HepG2 (cell line): ENCODE results near the gene TRAPPC5. TPM values are rescaled to one million over a fixed set of nuclear protein-coding genes. Genes with fewer than 3 reads are reported as not detected.

ENCODE experiments used
- HNRNPL ChIP-seq: fragments of 200-400 bp; formaldehyde crosslinking; IDR thresholded peaks from 2 replicates; pipeline ENCODE4 v1.6.1; 2017; ENCODE audit warnings: mild to moderate bottlenecking, low read depth, low read length
- HOXA5 ChIP-seq: sonication (generic); formaldehyde crosslinking; IDR thresholded peaks from 2 replicates; pipeline ENCODE4 v1.4.0; 2020; ENCODE audit warnings: missing genetic modification reagents
- MATR3 ChIP-seq: sonication (generic); formaldehyde crosslinking; IDR thresholded peaks from 2 replicates; pipeline ENCODE4 v1.4.0; 2020; ENCODE audit warnings: missing genetic modification reagents
- MED8 ChIP-seq: sonication (generic); formaldehyde crosslinking; IDR thresholded peaks from 2 replicates; pipeline ENCODE4 v1.8.1; 2023; ENCODE audit warnings: mild to moderate bottlenecking, missing genetic modification reagents; ENCODE audit not compliant: insufficient replicate concordance
- NFATC3 ChIP-seq: sonication (generic); formaldehyde crosslinking; IDR thresholded peaks from 2 replicates; pipeline ENCODE4 v1.5.1; 2020; ENCODE audit warnings: mild to moderate bottlenecking, missing genetic modification reagents
- NFRKB ChIP-seq: fragments of 450-650 bp; IDR thresholded peaks from 2 replicates; pipeline ENCODE4 v1.6.1; 2017
- NR3C1 ChIP-seq: sonication (generic); formaldehyde crosslinking; IDR thresholded peaks from 2 replicates; pipeline ENCODE4 v1.4.0; 2020; ENCODE audit warnings: missing genetic modification reagents
- PHF21A ChIP-seq: sonication (generic); formaldehyde crosslinking; IDR thresholded peaks from 2 replicates; pipeline ENCODE4 v1.5.0; 2020; ENCODE audit warnings: mild to moderate bottlenecking, missing genetic modification reagents
- SALL1 ChIP-seq: sonication (generic); formaldehyde crosslinking; IDR thresholded peaks from 2 replicates; pipeline ENCODE4 v1.8.0; 2022; ENCODE audit warnings: mild to moderate bottlenecking, missing genetic modification reagents
- SMAD1 ChIP-seq: sonication (generic); formaldehyde crosslinking; IDR thresholded peaks from 2 replicates; pipeline ENCODE4 v1.4.0; 2020; ENCODE audit warnings: missing genetic modification reagents, low read depth, mild to moderate bottlenecking, borderline replicate concordance
- SRY ChIP-seq: sonication (generic); formaldehyde crosslinking; IDR thresholded peaks from 2 replicates; pipeline ENCODE4 v1.8.0; 2022; ENCODE audit warnings: mild to moderate bottlenecking, missing genetic modification reagents
- ZC3H4 ChIP-seq: sonication (generic); formaldehyde crosslinking; IDR thresholded peaks from 2 replicates; pipeline ENCODE4 v1.4.0; 2020; ENCODE audit warnings: missing genetic modification reagents, borderline replicate concordance
- ZNF24 ChIP-seq: fragments of 450-650 bp; IDR thresholded peaks from 2 replicates; pipeline ENCODE4 v1.6.1; 2017; ENCODE audit warnings: antibody characterized with exemption, mild to moderate bottlenecking
- ZNF556 ChIP-seq: sonication (generic); formaldehyde crosslinking; IDR thresholded peaks from 2 replicates; pipeline ENCODE4 v1.4.0; 2020; ENCODE audit warnings: mild to moderate bottlenecking, missing genetic modification reagents, borderline replicate concordance
- ZNF792 ChIP-seq: IDR thresholded peaks from 2 replicates; pipeline ENCODE4 v1.6.1; 2016
- ZNF816 ChIP-seq: sonication (generic); formaldehyde crosslinking; IDR thresholded peaks from 2 replicates; pipeline ENCODE4 v1.8.0; 2022; ENCODE audit warnings: missing genetic modification reagents, mild to moderate bottlenecking, borderline replicate concordance
- ZNF850 ChIP-seq: sonication (generic); formaldehyde crosslinking; conservative IDR thresholded peaks from 2 replicates; pipeline ENCODE4 v1.9.0; 2021; ENCODE audit warnings: mild to moderate bottlenecking, missing genetic modification reagents
- polyA plus RNA-seq, 8 experiments: library from polyadenylated mRNA; depleted of rRNA in 3 of 8; stranded (reverse) in 7 of 8; unstranded in 1 of 8; fragments of >200 nt; fragmentation: Illumina TruSeq in 4 of 8; extraction: Trizol in 4 of 8; gene quantifications; 2 replicates each; pipeline versions ENCODE4 v1.2.1 to v1.2.3, GENCODE V29; 2011 to 2016; ENCODE audit warnings: low read depth in 4 of 8, missing spikeins in 1 of 8, mixed read lengths in 1 of 8; ENCODE audit not compliant: insufficient read depth in 1 of 8
- total RNA-seq, 5 experiments: library from RNA; depleted of rRNA; stranded (reverse); fragments of >200 nt; fragmentation: Illumina TruSeq; extraction: Trizol; gene quantifications; 2 replicates each; pipeline ENCODE4 v1.2.3, GENCODE V29; 2016; ENCODE audit warnings: low read depth in 1 of 5
- TF ChIP-seq, protein P1 (sequence below): sonication (generic); formaldehyde crosslinking; IDR thresholded peaks from 2 replicates; pipeline ENCODE4 v1.5.0; 2020; ENCODE audit warnings: mild to moderate bottlenecking, low read depth, missing genetic modification reagents, borderline replicate concordance
- TF ChIP-seq, protein P2 (sequence below): fragments of 450-650 bp; IDR thresholded peaks from 2 replicates; pipeline ENCODE4 v1.6.1; 2017
- TF ChIP-seq, protein P3 (sequence below): sonication (generic); formaldehyde crosslinking; IDR thresholded peaks from 2 replicates; pipeline ENCODE4 v1.5.0; 2020; ENCODE audit warnings: missing genetic modification reagents
- TF ChIP-seq, protein P4 (sequence below): IDR thresholded peaks from 2 replicates; pipeline ENCODE4 v1.6.1; 2016
- TF ChIP-seq, protein P5 (sequence below): IDR thresholded peaks from 2 replicates; pipeline ENCODE4 v1.6.1; 2018; ENCODE audit warnings: missing genetic modification reagents, mild to moderate bottlenecking, missing compliant biosample characterization
- TF ChIP-seq, protein P6 (sequence below): sonication (generic); formaldehyde crosslinking; IDR thresholded peaks from 2 replicates; pipeline ENCODE4 v1.4.0; 2020; ENCODE audit warnings: missing genetic modification reagents, borderline replicate concordance

TRAPPC5 gene
- total and polyA plus RNA-seq, 2 of the 13 experiments (the other 11 are each of a cell fraction or from before 2014, with no cell fraction given): 38.5 to 78.7 TPM

DNA sequence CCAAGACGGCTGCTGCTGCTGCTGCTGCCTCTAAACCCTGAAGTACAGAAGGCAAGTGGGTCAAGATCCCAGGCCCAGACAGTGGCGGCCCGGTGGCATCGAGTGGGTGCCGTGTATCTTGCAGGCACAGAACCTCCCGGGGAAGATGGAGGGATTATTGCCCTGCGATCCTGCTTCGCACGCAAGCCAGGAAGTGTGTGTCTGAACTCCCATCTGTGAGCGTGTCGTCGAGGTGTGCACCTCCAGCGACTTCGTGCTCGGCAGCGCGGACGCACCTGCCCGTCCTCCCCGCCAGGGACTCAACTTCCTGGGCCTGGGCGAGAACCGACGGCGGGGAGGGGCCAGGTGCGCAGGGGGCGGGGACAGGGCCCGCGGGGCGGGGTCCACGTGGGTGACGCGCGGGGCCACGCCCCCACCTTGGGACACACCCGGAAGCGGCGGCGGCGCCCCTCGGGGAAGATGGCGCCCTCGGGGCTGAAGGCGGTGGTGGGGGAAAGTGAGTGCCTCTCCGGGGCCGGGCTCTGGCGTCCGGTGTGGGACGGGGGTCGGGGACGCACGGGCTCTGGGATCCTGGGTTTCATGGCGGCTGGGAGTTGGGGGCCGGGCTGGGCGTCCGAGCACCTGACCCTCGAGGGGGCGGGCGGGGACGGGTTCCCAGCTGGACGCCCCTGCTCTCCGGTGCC lies 43.8 kb upstream of the TRAPPC5 start, which contains the start of gene STXBP2 (continued):
- TF ChIP-seq, protein P1, sequence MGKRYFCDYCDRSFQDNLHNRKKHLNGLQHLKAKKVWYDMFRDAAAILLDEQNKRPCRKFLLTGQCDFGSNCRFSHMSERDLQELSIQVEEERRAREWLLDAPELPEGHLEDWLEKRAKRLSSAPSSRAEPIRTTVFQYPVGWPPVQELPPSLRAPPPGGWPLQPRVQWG: no peak
- TF ChIP-seq ZNF850 (CRISPR knock-in tag) (0 out of 2 replicates have a peak, but pooled peaks have one; percentile 39), ZNF556 (0 out of 2 replicates have a peak, but pooled peaks have one; percentile 41), NFATC3 (0 out of 2 replicates have a peak, but pooled peaks have one; percentile 44), ZNF792 (CRISPR knock-in tag) (peak; percentile 80; the same call in 1 of the 2 replicates), ZNF816 (peak; percentile 85; the same call in 1 of the 2 replicates), HOXA5 (CRISPR knock-in tag) (no peak), NFRKB (no peak), ZC3H4 (CRISPR knock-in tag) (no peak), PHF21A (CRISPR knock-in tag) (no peak), SALL1 (CRISPR knock-in tag) (peak; percentile 81), NR3C1 (CRISPR knock-in tag) (no peak), MATR3 (CRISPR knock-in tag) (no peak), SMAD1 (CRISPR knock-in tag) (no peak), MED8 (no peak), ZNF24 (no peak), HNRNPL (no peak), SRY (CRISPR knock-in tag) (0 out of 2 replicates have a peak, but pooled peaks have one; percentile 20)
- TF ChIP-seq, protein P2, sequence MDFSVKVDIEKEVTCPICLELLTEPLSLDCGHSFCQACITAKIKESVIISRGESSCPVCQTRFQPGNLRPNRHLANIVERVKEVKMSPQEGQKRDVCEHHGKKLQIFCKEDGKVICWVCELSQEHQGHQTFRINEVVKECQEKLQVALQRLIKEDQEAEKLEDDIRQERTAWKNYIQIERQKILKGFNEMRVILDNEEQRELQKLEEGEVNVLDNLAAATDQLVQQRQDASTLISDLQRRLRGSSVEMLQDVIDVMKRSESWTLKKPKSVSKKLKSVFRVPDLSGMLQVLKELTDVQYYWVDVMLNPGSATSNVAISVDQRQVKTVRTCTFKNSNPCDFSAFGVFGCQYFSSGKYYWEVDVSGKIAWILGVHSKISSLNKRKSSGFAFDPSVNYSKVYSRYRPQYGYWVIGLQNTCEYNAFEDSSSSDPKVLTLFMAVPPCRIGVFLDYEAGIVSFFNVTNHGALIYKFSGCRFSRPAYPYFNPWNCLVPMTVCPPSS: no peak
- TF ChIP-seq, protein P3, sequence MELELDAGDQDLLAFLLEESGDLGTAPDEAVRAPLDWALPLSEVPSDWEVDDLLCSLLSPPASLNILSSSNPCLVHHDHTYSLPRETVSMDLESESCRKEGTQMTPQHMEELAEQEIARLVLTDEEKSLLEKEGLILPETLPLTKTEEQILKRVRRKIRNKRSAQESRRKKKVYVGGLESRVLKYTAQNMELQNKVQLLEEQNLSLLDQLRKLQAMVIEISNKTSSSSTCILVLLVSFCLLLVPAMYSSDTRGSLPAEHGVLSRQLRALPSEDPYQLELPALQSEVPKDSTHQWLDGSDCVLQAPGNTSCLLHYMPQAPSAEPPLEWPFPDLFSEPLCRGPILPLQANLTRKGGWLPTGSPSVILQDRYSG (CRISPR knock-in tag): no peak
- TF ChIP-seq, protein P4, sequence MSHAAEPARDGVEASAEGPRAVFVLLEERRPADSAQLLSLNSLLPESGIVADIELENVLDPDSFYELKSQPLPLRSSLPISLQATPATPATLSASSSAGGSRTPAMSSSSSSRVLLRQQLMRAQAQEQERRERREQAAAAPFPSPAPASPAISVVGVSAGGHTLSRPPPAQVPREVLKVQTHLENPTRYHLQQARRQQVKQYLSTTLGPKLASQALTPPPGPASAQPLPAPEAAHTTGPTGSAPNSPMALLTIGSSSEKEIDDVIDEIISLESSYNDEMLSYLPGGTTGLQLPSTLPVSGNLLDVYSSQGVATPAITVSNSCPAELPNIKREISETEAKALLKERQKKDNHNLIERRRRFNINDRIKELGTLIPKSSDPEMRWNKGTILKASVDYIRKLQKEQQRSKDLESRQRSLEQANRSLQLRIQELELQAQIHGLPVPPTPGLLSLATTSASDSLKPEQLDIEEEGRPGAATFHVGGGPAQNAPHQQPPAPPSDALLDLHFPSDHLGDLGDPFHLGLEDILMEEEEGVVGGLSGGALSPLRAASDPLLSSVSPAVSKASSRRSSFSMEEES (CRISPR knock-in tag): peak; percentile 39; the same call in 1 of the 2 replicates
- TF ChIP-seq, protein P5, sequence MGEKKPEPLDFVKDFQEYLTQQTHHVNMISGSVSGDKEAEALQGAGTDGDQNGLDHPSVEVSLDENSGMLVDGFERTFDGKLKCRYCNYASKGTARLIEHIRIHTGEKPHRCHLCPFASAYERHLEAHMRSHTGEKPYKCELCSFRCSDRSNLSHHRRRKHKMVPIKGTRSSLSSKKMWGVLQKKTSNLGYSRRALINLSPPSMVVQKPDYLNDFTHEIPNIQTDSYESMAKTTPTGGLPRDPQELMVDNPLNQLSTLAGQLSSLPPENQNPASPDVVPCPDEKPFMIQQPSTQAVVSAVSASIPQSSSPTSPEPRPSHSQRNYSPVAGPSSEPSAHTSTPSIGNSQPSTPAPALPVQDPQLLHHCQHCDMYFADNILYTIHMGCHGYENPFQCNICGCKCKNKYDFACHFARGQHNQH (CRISPR knock-in tag): no peak
- TF ChIP-seq, protein P6, sequence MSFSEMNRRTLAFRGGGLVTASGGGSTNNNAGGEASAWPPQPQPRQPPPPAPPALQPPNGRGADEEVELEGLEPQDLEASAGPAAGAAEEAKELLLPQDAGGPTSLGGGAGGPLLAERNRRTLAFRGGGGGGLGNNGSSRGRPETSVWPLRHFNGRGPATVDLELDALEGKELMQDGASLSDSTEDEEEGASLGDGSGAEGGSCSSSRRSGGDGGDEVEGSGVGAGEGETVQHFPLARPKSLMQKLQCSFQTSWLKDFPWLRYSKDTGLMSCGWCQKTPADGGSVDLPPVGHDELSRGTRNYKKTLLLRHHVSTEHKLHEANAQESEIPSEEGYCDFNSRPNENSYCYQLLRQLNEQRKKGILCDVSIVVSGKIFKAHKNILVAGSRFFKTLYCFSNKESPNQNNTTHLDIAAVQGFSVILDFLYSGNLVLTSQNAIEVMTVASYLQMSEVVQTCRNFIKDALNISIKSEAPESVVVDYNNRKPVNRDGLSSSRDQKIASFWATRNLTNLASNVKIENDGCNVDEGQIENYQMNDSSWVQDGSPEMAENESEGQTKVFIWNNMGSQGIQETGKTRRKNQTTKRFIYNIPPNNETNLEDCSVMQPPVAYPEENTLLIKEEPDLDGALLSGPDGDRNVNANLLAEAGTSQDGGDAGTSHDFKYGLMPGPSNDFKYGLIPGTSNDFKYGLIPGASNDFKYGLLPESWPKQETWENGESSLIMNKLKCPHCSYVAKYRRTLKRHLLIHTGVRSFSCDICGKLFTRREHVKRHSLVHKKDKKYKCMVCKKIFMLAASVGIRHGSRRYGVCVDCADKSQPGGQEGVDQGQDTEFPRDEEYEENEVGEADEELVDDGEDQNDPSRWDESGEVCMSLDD (CRISPR knock-in tag): no peak
